GM21367 (cell line): ENCODE data around the gene ZDHHC11B.

Source experiments
- ATAC-seq: cut with Tn5 transposase; IDR thresholded peaks from one replicate; pipeline ENCODE4 v1.9.1; 2021; ENCODE audit not compliant: unreplicated experiment

Gene ZDHHC11B

DNA sequence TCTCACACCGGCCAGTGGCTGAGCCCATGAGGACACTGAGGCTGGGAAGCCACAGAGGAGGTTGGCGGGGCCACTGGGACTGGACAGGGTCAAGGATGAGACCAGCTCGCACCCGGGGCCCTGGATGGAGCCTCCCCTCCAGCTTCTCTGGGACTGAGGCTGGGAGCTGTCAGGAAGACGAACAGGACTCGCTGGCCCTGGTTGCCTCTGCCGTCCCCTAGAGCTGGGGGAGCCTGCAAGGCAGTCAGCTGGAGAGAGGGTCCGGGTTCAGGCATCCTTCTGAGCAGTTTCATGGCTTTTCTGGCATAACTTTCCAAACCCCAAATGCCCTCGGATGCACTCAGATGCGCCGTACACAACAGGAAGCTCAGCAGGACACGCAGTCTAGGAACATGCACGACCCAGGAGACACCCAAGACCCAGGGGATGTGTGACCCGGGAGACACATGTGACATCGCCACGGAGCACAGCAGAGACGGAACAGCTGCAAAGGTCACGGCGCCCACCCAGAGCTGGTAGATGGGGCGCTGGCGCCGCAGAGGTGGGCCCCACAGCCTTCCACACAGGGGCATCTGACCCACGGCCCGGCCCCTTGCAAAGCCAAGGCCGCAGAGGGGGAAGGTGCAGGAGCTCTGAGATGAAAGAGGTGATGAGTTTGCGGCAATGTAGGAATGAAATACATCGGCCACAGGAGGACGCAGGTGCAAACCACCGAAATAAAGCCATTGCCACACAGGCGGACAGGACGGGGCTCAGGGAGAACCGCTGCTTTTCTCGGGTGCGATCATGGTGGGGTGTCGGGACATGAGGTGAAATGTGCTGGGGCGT, 108.4 kb downstream of the ZDHHC11B start:
- no peak for ATAC-seq

DNA sequence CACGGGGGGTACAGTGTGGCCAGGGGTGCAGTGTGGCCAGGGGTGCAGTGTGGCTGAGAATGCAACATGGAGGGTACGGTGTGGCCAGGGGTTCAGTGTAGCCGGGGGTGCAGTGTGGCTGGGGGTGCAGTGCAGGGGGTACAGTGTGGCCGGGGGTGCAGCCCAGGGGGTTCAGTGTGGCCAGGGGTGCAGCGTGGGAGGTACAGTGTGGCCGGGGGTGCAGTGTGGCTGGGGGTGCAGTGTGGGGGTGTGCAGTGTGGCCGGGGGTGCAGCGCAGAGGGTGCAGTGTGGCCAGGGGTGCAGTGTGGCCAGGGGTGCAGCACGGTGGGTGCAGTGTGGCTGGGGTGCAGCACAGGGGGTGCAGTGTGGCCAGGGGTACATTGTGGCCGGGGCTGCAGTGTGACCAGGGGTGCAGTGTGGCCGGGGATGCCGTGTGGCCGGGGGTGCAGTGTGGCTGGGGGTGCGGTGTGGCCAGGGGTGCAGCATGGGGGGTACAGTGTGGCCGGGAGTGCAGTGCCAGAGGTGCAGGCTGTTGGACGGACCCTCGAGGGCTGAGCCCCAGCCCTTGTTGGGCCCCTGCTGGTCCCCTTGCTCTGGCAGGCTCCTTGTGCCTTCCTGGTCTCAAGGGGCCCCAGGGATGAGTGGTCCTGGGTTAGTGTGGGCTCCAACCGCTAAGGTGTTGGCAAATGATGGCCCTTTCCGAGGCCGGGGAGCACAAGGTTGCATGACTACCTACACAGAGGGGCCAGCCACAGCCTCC, 109.2 kb downstream of the ZDHHC11B start:
- no peak for ATAC-seq

DNA sequence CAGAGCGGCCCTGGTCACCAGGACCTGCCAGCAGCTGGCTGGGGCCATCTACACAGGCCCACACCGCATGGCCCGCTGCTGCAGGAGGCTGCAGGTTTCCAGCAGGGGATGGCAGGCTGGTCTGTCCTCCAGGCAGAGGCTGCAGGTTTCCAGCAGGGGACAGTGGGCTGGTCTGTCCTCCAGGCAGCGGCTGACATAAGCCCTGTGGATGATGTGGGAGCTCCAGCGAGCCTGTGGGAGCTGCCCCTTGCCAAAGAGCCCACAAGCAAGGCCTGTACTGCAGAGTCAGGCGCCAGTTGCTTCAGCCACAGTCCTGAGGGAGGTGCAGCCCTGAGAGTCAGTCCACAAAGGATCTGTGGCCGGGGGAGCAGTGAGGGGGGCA, 109.9 kb downstream of the ZDHHC11B start:
- ATAC-seq = no peak

DNA sequence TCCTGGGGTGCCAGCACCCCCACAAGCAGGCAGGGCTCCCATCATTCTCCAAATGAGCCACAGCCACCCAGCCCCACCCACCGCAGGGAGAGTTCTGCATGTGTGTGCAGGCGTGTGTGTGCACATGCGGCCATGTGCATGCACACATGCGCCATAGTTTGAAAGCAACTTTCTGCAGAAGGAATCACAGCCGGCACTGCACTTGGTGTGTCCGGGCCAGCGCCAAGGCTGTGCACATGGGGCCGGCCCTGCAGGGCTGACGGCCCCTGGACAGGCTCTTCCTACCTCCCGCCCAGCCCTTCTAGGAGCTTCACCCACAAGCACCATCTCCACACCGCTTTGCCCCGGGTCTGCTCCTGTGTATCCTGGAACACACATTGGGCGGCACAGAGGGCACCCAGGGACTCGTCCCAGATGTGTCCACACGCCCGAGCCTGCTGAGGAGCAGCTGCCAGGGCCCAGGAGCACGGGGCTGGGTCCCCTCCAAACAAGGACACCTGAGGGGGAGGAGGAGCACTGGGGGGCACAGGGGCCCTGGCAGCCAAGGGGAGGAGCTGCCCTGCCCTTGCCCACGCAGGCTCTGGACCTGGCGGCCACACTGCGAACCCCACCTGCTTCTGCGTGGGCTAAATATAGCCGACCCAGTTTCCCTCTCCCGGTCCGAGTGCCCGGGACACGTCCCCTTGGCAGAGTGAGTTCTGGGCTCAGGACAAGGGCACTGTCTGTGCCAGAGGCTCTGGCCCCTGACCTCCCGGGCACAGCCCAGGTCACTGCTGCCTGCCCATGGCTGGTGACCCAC, 110.5 kb downstream of the ZDHHC11B start:
- no peak for ATAC-seq

DNA sequence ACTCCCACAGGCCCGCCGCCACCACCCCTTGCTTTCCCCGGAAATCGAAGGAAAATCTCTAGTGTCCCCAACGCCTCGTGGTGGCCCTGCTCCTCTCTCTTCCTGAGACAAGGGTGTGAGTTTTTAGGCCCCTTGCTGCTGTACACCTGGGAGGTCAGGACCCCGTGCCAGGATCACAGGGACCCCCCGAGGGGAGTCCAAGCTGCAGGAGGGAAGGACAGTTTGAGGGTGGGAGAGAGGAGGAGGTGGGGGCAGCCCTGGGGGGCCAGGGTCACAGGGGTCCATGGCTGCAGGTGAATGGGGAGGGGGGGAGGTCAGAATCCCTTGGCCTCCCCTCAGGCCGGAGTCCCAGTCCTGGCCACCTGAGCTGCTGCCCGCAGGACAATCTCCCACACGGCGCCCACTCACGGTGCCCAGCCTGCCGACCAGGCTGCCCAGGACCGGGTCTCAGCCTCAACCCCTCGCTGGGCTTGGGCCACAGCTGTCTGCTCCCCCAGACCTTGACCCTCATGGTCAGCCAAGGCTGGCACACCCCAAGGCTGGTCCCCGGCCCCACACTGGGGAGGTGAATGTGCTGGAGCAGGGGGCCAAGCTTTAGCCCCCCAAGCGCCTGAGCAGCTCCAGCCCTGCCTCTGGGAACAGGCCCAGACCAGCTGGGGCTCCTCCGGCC, 111.2 kb downstream of the ZDHHC11B start:
- ATAC-seq = no peak

DNA sequence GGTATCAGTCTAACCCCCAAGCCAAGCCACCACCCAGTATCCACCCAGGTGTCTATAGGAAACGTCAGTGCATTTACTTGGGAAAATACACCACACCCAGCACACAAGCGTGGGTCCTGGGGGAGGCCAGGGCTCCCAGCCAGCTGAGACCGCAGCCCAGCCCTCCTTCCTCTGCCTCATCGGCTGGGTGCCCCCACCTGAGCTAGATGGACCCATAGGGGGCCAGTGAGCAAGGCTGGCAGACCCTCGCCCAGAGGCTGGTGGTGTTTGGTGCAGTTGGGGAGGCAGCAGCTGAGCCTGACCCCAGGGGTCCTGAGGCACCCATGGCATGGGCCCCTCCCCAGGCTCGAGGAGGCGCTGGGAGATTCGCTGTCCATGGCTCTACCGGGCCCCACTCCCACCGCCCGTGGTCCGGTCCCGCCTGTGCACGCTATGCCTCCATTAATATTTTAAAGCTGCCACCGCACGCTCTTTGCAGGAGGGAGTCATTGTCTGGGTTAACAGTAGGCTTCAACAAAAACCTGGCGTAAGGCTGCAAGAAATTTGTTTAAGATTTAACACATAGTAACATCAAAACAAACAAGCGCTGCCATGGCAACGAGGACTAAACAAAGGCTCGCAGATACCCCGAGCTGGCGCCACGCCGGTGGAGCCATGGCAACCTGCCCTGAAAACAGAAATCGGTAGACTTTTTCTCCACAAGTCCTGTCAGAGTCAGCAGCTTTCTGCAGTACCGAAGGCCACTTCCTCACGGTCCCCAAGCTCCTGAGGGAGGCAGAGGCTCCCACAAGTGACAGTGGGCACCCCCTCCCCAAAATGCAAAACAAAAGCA, 112.0 kb downstream of the ZDHHC11B start:
- ATAC-seq = no peak

DNA sequence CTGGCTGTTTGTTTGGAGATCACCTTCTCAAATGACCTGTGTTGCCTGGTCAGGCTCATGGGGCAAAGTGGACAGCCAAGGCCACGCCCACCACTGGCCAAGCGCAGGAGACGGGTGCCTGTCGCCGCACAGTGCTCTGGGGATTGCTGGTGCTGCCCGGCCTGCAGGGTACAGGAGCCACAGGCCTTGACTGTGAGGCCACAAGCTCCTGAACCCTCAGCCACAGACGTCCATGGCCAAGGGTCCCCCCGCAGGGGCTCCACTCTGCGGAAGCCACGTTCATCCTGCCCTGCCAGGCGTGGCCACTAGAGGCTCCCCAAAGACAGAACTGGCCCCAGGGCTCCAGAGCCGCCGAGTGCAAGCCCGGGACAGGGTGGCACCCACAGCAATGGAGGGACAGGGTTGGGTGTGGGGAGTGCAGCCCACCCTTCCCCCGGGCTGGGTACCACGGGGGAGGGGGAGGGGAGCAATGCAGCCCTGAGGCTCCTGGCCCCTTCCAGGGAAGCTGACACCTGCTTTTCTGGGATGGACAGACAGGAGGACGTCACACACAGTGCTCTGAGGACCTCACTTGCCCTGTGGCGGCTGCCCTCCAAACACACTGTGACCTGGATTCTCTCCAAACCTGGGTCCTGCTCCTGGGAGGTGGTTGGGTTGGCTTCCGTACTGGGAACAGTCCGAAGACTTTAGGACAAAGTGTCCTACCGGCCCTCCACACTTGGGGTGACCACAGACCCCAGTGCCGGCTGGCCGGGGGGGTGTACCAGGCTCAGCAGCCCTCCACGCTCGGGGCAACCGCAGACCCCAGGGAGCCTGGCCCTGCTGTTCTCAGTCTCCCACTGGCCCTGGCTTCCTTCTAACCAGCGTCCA, 112.8 kb downstream of the ZDHHC11B start:
- peak; percentile 57 for ATAC-seq

DNA sequence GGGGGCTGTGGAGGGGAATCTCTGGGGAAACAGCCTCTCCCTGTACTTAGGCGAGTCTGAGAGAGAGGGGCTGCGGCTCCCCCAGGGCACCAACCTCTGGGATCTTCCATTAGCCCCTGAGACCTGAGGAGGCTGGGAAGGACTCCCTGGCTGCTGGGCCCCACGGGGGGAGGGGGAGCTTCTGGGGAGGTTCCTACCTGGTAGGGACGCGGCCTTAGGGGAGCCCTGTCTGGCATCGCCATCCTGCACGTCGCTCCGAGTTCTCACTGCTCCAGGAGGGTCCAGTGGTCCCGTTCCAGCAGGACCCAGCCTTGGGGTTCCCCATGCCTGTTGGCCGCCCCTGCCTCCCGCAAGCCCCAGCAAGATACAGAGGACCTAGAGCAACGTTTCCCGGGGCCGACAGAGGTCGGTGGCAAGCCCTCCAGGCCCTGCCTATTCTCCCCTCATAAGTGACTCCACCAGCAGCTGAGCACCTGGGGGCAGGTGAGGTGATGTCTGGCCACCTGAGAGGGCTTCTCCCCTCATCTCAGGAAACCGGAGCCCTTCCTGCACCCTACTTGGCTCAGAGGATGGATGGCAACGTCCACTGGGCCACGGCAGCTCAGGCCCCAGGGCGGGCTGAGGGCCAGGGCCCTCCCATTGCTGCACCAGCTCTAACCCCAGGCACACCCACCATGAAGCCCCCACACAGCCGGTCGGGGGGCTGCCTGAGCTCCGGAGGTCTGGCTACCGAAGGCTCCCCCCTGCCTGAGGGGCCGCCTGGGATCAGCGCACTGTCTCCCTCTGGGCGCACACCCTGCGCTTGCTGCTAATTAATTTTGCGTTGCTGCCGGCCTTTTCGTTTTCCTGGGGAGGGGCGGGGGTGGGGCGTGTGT, 113.9 kb downstream of the ZDHHC11B start:
- ATAC-seq = no peak

DNA sequence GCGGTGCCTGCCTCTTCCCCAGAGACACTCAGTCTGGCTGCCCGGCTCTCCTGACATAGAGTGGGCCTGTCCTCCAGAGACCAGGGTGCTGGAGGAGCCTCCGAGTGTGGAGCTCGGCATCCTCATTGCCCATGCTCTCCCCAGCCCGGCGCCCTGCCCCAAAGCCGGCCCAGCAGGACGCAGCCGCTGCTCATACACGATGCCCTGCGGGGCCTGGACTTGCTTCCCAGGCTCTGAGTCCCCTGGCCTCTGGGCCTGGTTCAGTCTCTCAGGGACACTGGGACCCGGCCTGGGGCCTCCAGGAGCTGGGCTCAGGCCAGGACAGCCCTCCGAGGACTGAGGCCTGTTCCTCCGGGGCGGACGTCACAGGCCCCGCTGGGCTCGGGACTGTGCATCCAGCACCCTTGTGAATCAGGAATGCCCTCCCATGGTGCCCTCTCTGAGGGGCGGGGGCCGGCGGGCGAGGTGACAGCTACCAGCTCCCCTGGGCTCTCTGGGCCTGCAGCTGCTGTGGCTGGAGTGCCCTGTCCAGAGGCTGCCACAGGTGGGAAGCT, 114.6 kb downstream of the ZDHHC11B start:
- no peak for ATAC-seq

DNA sequence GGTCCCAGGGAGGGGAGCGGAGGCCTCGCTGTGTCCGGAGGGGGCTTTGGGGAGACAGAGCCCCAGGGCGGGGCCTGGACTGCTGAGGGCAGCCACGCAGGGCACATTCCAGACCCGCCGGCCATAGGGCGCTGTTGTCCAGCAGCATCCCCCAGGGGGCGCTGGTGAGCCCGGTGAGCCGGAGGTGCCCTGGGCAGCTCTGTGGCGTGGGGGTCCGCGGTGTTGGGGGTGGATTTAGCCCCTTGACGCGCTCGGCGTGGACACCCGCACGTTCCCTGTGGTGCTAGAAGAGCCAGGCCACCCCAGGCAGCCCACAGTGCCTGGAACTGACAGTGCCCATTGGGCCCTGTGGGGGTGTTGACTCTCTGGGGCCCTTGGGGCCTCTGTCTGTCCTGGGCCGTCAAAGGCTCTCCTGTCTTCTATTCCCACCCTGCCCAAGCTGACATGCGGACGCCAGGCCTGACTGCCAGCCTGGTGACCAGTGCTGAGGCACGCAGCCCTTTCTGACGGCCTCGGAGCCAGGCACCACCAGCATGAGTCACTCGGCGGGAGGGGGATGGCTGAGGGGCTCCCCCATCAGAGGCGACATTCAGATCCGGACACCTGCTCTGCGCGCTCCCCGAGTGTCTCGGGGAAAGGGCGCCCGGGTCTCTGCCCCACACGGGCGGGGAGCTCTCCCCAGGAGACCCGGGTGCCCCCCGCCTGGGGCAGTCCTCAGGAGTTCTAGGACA, 115.3 kb downstream of the ZDHHC11B start:
- ATAC-seq = no peak

DNA sequence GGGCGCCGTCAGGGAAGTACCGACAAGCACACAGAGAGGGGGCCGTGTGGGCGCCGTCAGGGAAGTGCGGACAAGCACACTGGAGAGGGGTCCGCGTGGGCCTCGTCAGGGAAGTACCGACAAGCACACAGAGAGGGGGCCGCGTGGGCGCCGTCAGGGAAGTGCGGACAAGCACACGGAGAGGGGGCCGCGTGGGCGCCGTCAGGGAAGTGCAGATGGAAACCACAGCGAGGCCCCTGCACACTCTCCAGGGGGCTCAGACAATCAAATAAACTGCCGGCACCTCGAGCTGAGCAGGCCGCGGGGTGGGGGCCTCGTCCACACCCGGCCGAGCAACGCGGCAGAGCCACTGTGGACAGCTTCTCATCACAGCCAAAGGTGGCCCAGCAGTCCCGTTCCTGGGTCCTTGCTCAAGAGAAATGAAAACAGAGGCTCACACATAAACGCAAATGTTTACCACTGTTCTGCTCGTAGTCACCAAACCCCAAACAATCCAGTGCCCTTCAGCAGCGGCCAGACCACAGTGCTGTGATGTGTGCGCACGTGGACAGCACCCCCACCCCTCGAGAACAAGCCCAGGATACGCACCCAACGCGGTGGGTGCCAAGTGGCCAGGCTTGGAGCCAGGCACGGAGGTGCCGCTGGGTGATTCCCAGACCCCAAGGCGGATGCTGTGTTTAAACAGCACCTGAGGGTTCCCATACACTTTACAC, 116.1 kb downstream of the ZDHHC11B start:
- ATAC-seq = no peak

DNA sequence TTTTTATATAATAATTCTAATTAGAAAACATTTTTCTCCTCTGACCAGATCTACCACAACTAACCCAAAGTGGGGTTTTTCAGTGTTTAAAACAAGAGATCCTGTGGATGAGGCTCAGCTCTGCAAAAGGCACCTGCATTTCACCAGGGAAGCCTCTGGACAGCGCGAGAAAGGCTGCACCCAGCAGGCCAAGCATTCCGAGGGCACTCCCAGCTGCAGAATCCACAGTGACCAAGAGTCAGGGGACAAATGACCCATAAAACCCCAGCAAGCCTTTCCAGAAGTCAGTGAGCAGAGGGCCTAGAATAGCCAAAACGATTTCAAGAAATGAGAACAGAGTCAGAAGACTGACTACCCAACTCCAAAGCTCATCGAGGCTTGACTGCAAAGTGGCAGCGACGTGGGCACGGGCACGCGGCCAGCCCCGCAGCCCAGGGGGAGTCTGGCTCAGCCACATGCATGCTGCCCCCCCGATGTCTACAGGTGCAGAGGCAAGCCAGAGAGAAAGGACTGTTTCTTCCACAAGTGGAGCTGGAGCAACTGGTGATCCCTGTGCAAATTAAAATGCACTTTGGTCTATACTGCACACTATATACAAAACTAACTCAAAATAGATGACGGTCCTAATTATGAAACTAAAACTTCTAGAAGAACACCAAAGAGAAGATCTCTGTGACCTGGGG, 117.6 kb downstream of the ZDHHC11B start:
- no peak for ATAC-seq

DNA sequence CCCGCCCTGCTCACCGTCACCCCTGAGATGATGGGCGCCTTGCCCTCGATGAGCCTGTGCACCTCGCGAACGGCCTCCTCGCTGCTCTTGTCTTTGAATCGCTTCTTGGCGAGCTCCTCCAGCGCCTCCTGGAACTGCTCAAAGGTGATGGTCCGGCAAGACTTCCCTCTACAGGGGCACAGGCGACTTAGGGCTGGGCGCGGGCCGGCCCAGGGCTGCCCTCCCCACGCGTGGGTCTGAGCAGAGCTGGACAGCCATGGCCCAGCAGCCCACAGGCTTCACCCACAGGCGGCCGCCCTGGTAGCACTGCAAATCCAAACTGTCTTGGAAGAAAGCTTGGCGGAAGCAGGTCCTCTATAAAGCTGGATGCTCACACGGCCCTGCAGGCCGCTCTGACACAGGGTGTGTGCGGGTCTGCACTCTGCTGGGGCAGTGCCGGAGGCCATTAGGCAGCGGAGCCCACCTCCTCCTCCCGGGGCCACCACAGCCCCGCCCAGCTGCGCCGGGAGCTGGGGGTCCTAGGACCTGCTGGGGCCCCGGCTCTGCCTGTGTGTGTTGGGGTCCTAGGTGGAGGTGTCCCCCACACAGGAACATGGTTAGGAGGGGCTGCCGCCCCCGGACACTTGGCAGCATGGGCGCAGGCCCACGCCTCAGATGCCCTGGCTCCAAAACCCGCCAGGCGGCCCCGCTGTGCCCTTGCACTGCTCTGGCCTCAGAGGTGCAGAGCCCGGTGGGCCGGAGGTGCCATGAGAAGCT, 118.4 kb downstream of the ZDHHC11B start:
- ATAC-seq = no peak

DNA sequence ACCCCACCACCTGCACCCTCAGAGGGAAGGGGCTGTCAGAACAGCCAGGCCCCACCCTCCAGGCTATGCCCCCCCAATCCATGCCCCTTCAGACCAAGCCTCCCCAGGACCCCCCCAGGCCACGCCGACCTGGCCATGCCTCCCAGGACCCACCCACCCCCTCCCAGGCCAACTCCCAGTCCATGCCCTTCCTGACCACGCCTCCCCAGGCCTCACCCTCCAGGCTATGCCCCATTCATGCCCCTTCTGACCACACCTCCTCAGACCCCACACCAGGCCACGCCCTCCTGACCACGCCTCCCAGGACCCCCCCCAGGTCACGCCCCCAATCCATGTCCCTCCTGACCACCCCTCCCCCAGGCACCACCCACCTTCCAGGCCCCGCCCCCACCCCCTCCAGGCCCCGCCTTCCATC, 119.0 kb downstream of the ZDHHC11B start:
- no peak for ATAC-seq

DNA sequence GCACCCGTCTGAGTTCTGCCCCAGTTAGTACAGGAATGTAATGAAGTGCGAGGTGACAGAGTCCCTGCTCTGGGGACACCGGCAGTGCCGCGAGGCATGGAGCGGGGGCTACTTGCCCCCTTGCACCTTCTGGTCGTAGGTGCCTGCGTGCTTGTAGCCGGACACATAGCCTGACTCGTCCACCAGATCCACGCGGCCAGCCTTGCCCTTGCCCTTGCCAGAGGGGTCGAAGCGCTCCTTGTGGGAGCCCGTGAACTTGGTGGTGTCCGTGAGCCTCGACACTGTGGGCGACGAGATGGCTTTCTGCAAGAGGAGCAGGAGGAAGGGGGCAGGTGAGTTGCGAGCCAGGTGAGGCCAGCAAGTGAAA, 119.6 kb downstream of the ZDHHC11B start:
- ATAC-seq = no peak
